Cardiac fibroblast (primary cell): ENCODE results near the gene RAB3C.
"Not testable (repeated sequence)": the region's sequence is repeated elsewhere in the genome, so short reads cannot be mapped to it uniquely, and the experiment has no call there.

Experiments
- DNase-seq, 2 donors: peaks; one replicate each; pipeline versions ENCODE4 v3.0.0 to v3.0.0-alpha.2; 2010; ENCODE audit warnings: low read depth in 2 of 2
- H3K4me3 ChIP-seq, 2 donors: replicated peaks in 1 of 2; 1 replicate in 1 of 2; 2 replicates in 1 of 2; pipeline ENCODE4 v1.5.1; 2011; ENCODE audit warnings: low read depth in 2 of 2, low read length in 2 of 2, mild to moderate bottlenecking in 2 of 2, moderate library complexity in 1 of 2
- TF ChIP-seq, protein P1 (sequence below): IDR thresholded peaks from one replicate; pipeline ENCODE4 v1.5.1; 2011; ENCODE audit warnings: low read depth, mild to moderate bottlenecking, low read length, inconsistent platforms

The RAB3C gene

DNA sequence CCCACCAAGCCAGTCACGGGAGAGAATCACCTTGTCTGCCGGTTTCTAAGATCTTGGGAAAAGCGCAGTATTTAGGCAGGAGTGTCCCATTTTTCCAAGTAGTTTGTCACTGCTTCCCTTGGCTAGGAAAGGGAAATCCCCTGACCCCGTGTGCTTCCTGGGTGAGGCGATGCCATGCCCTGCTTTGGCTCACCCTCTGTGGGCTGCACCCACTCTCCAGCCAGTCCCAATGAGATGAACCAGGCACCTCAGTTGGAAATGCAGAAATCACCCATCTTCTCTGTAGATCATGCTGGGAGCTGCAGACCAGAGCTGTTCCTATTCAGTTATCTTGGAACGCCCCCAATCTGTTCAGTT lies 116.9 kb downstream of the RAB3C start:
- TF ChIP-seq, protein P1, sequence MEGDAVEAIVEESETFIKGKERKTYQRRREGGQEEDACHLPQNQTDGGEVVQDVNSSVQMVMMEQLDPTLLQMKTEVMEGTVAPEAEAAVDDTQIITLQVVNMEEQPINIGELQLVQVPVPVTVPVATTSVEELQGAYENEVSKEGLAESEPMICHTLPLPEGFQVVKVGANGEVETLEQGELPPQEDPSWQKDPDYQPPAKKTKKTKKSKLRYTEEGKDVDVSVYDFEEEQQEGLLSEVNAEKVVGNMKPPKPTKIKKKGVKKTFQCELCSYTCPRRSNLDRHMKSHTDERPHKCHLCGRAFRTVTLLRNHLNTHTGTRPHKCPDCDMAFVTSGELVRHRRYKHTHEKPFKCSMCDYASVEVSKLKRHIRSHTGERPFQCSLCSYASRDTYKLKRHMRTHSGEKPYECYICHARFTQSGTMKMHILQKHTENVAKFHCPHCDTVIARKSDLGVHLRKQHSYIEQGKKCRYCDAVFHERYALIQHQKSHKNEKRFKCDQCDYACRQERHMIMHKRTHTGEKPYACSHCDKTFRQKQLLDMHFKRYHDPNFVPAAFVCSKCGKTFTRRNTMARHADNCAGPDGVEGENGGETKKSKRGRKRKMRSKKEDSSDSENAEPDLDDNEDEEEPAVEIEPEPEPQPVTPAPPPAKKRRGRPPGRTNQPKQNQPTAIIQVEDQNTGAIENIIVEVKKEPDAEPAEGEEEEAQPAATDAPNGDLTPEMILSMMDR = no peak
- no peak for DNase-seq
- H3K4me3 ChIP-seq = no peak overlapping the region

DNA sequence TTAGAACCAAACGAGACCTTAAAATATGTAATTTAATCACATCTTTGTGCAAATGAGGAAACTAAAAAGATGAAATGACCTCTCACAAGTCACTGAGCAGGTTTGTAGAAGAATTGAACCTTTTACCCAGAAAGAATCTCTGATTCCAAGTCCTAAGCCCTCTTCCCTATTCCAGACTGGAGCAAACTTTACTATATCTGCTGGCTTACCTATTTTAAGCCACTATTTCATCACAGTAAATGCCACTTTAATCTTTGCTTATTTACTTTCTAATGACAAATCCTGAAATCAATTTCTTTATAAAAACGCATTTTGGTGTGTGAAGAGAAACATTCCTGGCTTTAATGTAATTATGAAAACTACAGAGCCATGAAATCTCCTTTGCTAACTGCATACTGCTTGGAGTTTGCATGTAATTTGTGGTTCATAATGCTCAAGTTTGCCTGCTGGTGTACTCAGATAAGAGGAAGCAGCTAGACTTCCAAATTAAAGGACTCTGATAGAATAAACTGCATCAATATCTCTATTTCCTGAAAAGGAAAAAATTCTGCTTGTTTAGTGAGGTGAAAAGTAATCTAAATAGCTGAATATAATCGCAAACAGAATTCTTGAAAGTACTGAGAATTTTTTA lies 121.2 kb downstream of the RAB3C start:
- H3K4me3 ChIP-seq = no peak overlapping the region
- TF ChIP-seq, protein P1 = no peak
- DNase-seq = no peak

DNA sequence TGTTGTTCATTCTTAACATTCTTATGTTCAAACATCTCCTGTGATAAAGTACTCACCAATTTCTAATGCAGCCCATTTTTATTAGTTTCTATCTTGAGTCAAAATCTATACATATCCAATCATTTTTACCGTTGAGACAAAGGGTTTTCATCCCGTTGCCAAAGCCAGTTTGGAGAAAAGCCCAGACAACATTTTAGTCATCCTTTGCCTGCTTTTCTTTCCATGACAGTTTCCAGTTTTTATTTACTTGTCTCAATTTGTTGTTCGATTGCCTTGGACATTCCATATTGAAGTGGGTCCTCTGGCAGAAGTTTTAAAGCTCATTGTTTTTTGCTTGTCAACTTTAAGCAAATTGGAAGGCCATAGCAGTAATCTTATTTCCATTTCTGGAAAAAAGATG lies 123.9 kb downstream of the RAB3C start:
- TF ChIP-seq, protein P1 = no peak
- no peak for DNase-seq
- H3K4me3 ChIP-seq = no peak overlapping the region

DNA sequence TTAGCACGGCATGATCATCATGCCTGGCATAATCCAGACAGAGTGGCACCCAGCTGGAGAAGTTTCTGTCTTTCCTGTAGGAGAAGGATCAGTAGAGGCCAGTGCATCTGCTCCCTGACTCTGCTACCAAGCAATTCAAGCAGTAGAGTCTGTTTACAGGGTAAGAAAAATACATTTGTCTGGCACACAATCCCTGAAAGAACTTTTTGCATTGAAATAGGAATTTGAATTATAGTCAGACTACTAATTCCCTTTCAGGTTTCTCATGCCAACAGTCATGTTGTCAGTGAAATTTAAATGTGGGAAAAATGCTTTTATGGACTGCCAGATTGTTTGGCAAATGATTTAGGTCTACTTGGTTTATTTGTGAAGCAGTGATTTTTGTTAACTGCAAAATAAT lies 125.6 kb downstream of the RAB3C start:
- TF ChIP-seq, protein P1 = no peak
- DNase-seq = no peak
- H3K4me3 ChIP-seq = no peak overlapping the region

DNA sequence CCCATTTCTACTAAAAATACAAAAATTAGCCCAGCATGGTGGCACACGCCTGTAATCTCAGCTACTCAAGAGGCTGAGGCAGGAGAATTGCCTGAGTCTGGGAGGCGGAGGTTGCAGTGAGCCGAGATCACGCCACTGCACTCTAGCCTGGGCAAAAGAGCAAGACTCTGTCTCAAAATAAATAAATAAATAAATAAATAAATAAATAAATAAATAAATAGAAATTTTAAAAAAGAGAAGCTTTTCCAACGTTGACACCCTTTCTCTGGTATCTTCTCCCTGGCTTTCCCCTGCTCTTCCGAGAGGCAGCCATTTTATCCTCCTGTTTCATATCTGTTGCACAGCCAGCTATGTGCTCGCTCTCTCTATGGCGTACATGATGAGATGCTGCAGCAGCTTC lies 127.5 kb downstream of the RAB3C start:
- not testable (repeated sequence) for DNase-seq, H3K4me3 ChIP-seq

DNA sequence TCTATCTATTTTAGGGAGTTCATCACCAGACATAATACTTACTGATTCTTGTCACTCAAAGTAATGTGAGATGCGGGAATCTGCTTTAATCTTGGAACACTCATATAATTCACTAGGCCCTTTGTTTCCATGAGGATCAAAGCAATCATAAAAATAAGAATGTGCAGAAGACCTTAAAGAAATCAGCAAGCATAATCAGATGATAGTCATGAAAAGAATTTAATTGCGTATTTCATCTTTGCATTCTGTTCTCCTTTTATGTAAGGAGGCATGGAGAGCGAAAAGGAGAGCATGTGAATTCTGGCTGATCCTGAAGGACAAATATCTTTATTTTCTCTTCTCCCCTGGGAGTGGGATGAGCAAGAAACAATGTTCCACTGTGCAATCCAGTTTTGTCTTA lies 128.0 kb downstream of the RAB3C start:
- no peak overlapping the region for H3K4me3 ChIP-seq
- TF ChIP-seq, protein P1 = no peak
- no peak for DNase-seq

DNA sequence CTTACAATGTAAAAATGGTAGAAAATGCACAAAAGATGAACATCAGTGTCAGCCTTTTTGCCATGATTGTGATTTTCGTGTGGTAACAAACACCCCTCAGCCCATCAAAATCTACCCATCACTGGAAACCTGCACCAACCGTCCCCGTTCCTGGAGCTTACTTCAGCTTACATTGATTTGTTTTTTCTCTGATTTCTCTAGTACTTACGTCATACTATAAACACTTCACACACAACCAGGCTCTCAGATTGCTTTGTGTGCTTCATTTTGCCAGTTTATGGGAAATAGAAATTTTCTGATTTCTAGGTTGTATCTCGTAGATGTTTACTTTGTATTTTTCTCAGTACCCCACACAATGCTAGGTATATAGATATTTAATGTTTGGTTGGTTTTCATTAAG lies 129.1 kb downstream of the RAB3C start:
- DNase-seq = no peak
- TF ChIP-seq, protein P1 = no peak
- H3K4me3 ChIP-seq = no peak overlapping the region
